NCI-H128 (cell line): ENCODE data around the gene ZFYVE28.
"Not testable (repeated sequence)": the region's sequence is repeated elsewhere in the genome, so short reads cannot be mapped to it uniquely, and the experiment has no call there.

Source experiments
- DNase-seq: peaks from one replicate; lab custom pipeline; 2025; ENCODE audit not compliant: unreplicated experiment; lab: John Stamatoyannopoulos, UW

The ZFYVE28 gene

GRCh38 chr4:2393353-2394270, 24.8 kb downstream of the ZFYVE28 start:
- DNase-seq = no peak

- no peak for DNase-seq
Observed at GRCh38 chr4:2390784-2391421, 27.5 kb downstream of the ZFYVE28 start.

- DNase-seq = no peak
Observed at GRCh38 chr4:2390146-2390545, 28.3 kb downstream of the ZFYVE28 start.

- DNase-seq = no peak
Observed at GRCh38 chr4:2389691-2390090, 28.8 kb downstream of the ZFYVE28 start.

GRCh38 chr4:2388429-2389182, 29.8 kb downstream of the ZFYVE28 start:
- DNase-seq = no peak

- no peak for DNase-seq
Observed at GRCh38 chr4:2387829-2388228, 30.6 kb downstream of the ZFYVE28 start.

- DNase-seq = no peak
Observed at GRCh38 chr4:2387218-2387617, 31.2 kb downstream of the ZFYVE28 start.

- no peak for DNase-seq
Observed at GRCh38 chr4:2386717-2387116, 31.7 kb downstream of the ZFYVE28 start.

- no peak for DNase-seq
Observed at GRCh38 chr4:2385516-2385915, 32.9 kb downstream of the ZFYVE28 start.

- no peak for DNase-seq
Observed at GRCh38 chr4:2384245-2384644, 34.2 kb downstream of the ZFYVE28 start.

GRCh38 chr4:2383760-2384159, 34.7 kb downstream of the ZFYVE28 start:
- DNase-seq = no peak

- DNase-seq = not testable (repeated sequence)
Observed at GRCh38 chr4:2383220-2383631, 35.2 kb downstream of the ZFYVE28 start.

- not testable (repeated sequence) for DNase-seq
Observed at GRCh38 chr4:2382769-2383202, 35.7 kb downstream of the ZFYVE28 start.

GRCh38 chr4:2380589-2380988, 37.9 kb downstream of the ZFYVE28 start:
- not testable (repeated sequence) for DNase-seq

GRCh38 chr4:2378898-2379297, 39.5 kb downstream of the ZFYVE28 start:
- DNase-seq = no peak

GRCh38 chr4:2378401-2378800, 40.0 kb downstream of the ZFYVE28 start:
- no peak for DNase-seq

- no peak for DNase-seq
Observed at GRCh38 chr4:2377241-2377640, 41.2 kb downstream of the ZFYVE28 start.

- no peak for DNase-seq
Observed at GRCh38 chr4:2375427-2375826, 43.0 kb downstream of the ZFYVE28 start.

GRCh38 chr4:2373532-2373931, 44.9 kb downstream of the ZFYVE28 start:
- no peak for DNase-seq

GRCh38 chr4:2372488-2373030, 45.9 kb downstream of the ZFYVE28 start:
- DNase-seq = no peak

GRCh38 chr4:2371765-2372487, 46.5 kb downstream of the ZFYVE28 start:
- DNase-seq = no peak
